ENCODE measurements around the gene SLC38A3. TPM values are rescaled to one million over a fixed set of nuclear protein-coding genes. Genes with fewer than 3 reads are reported as not detected.

SLC38A3 gene
- total RNA-seq, 1 donor from 2014 or later: 0.17 TPM

DNA sequence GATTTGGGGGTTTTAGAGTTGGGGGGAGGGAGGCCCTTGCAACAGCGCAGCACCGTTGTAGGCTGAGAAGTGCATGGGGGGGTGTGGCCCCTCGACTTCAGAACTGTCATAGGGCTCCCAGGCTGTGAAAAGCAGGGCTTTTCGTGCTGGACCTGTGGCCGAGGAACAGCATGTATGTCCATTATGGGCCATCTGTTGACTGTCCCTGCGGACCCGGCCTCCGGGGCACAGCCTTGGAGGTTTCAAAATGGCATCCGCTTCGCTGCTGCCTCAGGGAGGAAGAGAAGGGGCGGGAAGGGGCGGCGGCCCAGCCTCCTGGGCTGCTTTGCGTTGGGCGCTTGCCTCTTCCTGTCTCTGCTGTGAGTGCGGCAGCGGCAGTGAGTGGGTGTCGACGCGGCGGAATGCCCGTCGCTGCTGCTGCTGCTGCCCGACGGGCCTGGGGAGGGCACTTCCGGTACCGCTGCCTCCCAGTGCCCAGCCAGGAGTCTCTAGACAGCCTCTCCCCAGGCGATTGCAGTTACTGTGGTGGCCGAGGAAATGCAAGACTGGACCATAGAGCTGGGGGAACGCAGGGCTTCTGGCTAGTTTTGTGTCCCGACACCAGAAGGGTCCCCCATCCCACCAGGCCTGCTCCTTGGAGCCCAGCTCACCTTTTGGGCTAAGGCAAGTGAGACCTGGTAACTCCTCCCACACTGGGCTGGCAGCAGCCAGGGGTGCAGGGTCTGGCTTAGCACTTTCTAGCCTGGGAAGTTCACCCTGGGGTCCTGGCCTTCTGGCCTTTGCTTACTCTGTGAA lies 32.9 kb downstream of the SLC38A3 start:
- H3K27me3 Mint-ChIP-seq (ENCODE audit: insufficient read depth, low read depth): peaks cover 20% of the 10 kb centered on the region
- Histone ChIP-seq H3K9ac (peak overlapping the region; percentile 82), H2AFZ (replicated peaks) (no peak overlapping the region), H3K36me3 (no peaks in the 10 kb centered on the region), H3K79me2 (ENCODE audit: low read depth) (peaks cover 70% of the 10 kb centered on the region), H3K4me1 (peaks cover 57% of the 10 kb centered on the region), H4K20me1 (ENCODE audit: low read depth) (peaks cover 63% of the 10 kb centered on the region), H3K27ac (peak overlapping the region; percentile 88), H3K4me3 (peak overlapping the region; percentile 89), H3K27me3 (no peaks in the 10 kb centered on the region), H3F3A (ENCODE audit: low read depth) (peaks cover 53% of the 10 kb centered on the region), H3K9me3 (ENCODE audit: low read depth) (no peaks in the 10 kb centered on the region), H3K4me2 (peak overlapping the region; percentile 97)
- peaks cover 74% of the 10 kb centered on the region for H3K4me1 Mint-ChIP-seq
- H3K4me3 Mint-ChIP-seq: peak overlapping the region; percentile 100
- peak; percentile 69 for DNase-seq (ENCODE audit: low spot score)
- H3K9me3 Mint-ChIP-seq: no peaks in the 10 kb centered on the region
- TF ChIP-seq EZH2phosphoT487 (IDR thresholded peaks at IDR 0.05): no peak
- no peak for TF ChIP-seq EZH2 (IDR thresholded peaks at IDR 0.05)
- peaks cover 11% of the 10 kb centered on the region for H3K36me3 Mint-ChIP-seq
- H3K27ac Mint-ChIP-seq: no peak overlapping the region

DNA sequence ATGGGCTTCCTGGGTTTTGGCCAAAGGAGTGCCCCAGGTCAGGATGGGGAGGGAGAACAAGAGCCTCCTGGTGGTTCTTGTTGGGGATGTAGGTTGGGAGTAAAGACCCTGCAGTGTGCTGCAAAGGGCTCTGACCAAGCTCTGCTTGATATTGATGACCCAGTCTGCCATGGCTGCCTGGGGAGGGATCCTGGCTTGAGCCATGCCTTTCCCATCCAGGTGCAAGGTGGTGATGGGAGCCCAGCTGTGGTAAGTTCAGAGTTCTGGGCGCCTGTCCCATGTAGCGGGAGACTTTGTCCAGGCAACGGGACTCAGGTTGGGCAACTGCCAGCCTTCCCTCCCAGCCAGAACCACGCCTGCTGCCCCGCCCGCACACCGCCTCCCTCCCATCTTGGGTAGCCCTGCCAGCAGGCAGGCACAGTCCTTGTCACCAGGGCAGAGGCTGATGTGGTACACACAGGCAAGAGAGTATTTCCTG lies 33.5 kb downstream of the SLC38A3 start:
- H3K4me1 ChIP-seq: peaks cover 55% of the 10 kb centered on the region
- Mint-ChIP-seq H3K27ac (no peak overlapping the region), H3K4me1 (peaks cover 70% of the 10 kb centered on the region), H3K4me3 (peak overlapping the region; percentile 100), H3K36me3 (peaks cover 9% of the 10 kb centered on the region), H3K27me3 (ENCODE audit: insufficient read depth, low read depth) (peaks cover 18% of the 10 kb centered on the region), H3K9me3 (no peaks in the 10 kb centered on the region)
- H4K20me1 ChIP-seq (ENCODE audit: low read depth): peaks cover 66% of the 10 kb centered on the region
- no peaks in the 10 kb centered on the region for H3K36me3 ChIP-seq
- no peaks in the 10 kb centered on the region for H3K27me3 ChIP-seq
- TF ChIP-seq EZH2 (IDR thresholded peaks at IDR 0.05): no peak
- TF ChIP-seq, protein P1, sequence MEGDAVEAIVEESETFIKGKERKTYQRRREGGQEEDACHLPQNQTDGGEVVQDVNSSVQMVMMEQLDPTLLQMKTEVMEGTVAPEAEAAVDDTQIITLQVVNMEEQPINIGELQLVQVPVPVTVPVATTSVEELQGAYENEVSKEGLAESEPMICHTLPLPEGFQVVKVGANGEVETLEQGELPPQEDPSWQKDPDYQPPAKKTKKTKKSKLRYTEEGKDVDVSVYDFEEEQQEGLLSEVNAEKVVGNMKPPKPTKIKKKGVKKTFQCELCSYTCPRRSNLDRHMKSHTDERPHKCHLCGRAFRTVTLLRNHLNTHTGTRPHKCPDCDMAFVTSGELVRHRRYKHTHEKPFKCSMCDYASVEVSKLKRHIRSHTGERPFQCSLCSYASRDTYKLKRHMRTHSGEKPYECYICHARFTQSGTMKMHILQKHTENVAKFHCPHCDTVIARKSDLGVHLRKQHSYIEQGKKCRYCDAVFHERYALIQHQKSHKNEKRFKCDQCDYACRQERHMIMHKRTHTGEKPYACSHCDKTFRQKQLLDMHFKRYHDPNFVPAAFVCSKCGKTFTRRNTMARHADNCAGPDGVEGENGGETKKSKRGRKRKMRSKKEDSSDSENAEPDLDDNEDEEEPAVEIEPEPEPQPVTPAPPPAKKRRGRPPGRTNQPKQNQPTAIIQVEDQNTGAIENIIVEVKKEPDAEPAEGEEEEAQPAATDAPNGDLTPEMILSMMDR (IDR thresholded peaks at IDR 0.05): no peak
- no peak for TF ChIP-seq EZH2phosphoT487 (IDR thresholded peaks at IDR 0.05)
- H2AFZ ChIP-seq (replicated peaks): no peak overlapping the region
- H3K79me2 ChIP-seq (ENCODE audit: low read depth): peaks cover 76% of the 10 kb centered on the region
- peak overlapping the region; percentile 97 for H3K4me2 ChIP-seq
- H3K9me3 ChIP-seq (ENCODE audit: low read depth): no peaks in the 10 kb centered on the region
- peak overlapping the region; percentile 88 for H3K27ac ChIP-seq
- H3K4me3 ChIP-seq: peak overlapping the region; percentile 89
- H3F3A ChIP-seq (ENCODE audit: low read depth): peaks cover 53% of the 10 kb centered on the region
- peak overlapping the region; percentile 82 for H3K9ac ChIP-seq
- DNase-seq (ENCODE audit: low spot score): no peak

DNA sequence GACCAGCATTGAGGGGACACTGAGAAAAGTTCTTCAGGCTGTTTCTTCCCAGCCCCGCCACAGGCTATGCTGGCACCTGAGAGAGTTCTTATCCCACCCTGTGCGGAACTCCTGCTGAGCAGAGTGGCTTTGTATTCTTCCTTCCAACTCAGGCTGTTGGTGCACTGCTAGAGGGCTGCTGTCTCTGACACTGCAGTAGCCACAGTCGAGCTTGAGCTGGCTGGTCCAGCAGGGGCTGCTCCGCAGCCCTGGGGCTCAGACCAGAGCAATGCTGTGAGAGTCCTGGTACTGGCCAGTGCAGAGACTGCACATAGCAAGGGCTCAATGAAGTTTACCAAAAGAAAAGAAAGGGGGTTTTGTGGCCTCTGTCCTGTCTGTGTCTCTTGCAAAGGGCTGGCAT lies 34.6 kb downstream of the SLC38A3 start:
- H3K4me2 ChIP-seq: peak overlapping the region; percentile 97
- H3K4me1 Mint-ChIP-seq: peaks cover 70% of the 10 kb centered on the region
- TF ChIP-seq, protein P1 (IDR thresholded peaks at IDR 0.05): no peak
- TF ChIP-seq EZH2phosphoT487 (IDR thresholded peaks at IDR 0.05): no peak
- no peak for TF ChIP-seq EZH2 (IDR thresholded peaks at IDR 0.05)

More for the DNA sequence above, 34.6 kb downstream of the SLC38A3 start:
- DNase-seq (ENCODE audit: low spot score): peak; percentile 63
- peaks cover 59% of the 10 kb centered on the region for H3K4me1 ChIP-seq
- H3K27ac ChIP-seq: peak overlapping the region; percentile 88
- no peaks in the 10 kb centered on the region for H3K9me3 ChIP-seq (ENCODE audit: low read depth)
- peak overlapping the region; percentile 75 for H3K4me3 Mint-ChIP-seq
- H3F3A ChIP-seq (ENCODE audit: low read depth): peaks cover 59% of the 10 kb centered on the region
- H3K27ac Mint-ChIP-seq: peak overlapping the region; percentile 95
- H2AFZ ChIP-seq (replicated peaks): no peak overlapping the region
- H3K36me3 ChIP-seq: no peaks in the 10 kb centered on the region
- peaks cover 73% of the 10 kb centered on the region for H4K20me1 ChIP-seq (ENCODE audit: low read depth)
- H3K9ac ChIP-seq: no peak overlapping the region
- peaks cover 18% of the 10 kb centered on the region for H3K27me3 Mint-ChIP-seq (ENCODE audit: insufficient read depth, low read depth)
- peaks cover 87% of the 10 kb centered on the region for H3K79me2 ChIP-seq (ENCODE audit: low read depth)
- no peaks in the 10 kb centered on the region for H3K27me3 ChIP-seq
- peaks cover 10% of the 10 kb centered on the region for H3K36me3 Mint-ChIP-seq
- H3K4me3 ChIP-seq: peak overlapping the region; percentile 27
- no peaks in the 10 kb centered on the region for H3K9me3 Mint-ChIP-seq

Measured in neural progenitor cell (in vitro differentiated cells).